HFFc6 (cell line): Measurements from ENCODE around the gene NRXN2. TPM values are rescaled to one million over a fixed set of nuclear protein-coding genes. Genes with fewer than 3 reads are reported as not detected.

Experiments used
- DNase-seq: peaks from one replicate; pipeline ENCODE4 v3.0.0-alpha.2; 2018
- H3K27ac Mint-ChIP-seq: 2 replicates; pipeline ENCODE4 v1.8.0; 2020; ENCODE audit warnings: mild to moderate bottlenecking, mixed read lengths
- H3K27me3 Mint-ChIP-seq: 2 replicates; pipeline ENCODE4 v1.8.0; 2021; ENCODE audit warnings: mild to moderate bottlenecking, moderate library complexity, mixed read lengths; ENCODE audit not compliant: insufficient read depth
- H3K36me3 Mint-ChIP-seq: 2 replicates; pipeline ENCODE4 v1.8.0; 2021; ENCODE audit warnings: low read depth, mixed read lengths
- H3K4me1 Mint-ChIP-seq: 2 replicates; pipeline ENCODE4 v1.8.0; 2020; ENCODE audit warnings: low read depth, mixed read lengths
- H3K4me3 Mint-ChIP-seq: 2 replicates; pipeline ENCODE4 v1.8.0; 2020; ENCODE audit warnings: mild to moderate bottlenecking, moderate library complexity, mixed read lengths
- H3K9me3 Mint-ChIP-seq: 2 replicates; pipeline ENCODE4 v1.8.0; 2020; ENCODE audit warnings: mild to moderate bottlenecking, mixed read lengths
- CTCF ChIP-seq: fragments of 200-600 bp; sonication (generic); IDR thresholded peaks from 2 replicates; pipeline ENCODE4 v1.5.0; 2021; ENCODE audit warnings: antibody characterized with exemption, mild to moderate bottlenecking
- total RNA-seq, 6 experiments: library from RNA; stranded (reverse); fragmentation: NEBNext Ultra II Directional; extraction: Animal tissue kit (Norgen Biotek cat#: 25700); gene quantifications; 2 replicates in 1 of 6; 3 replicates in 5 of 6; pipeline ENCODE4 v1.2.3, GENCODE V29; 2021

NRXN2 gene
- total RNA-seq, 6 experiments from 2014 or later = 0.14 to 0.51 (median 0.31) TPM; not detected in 1

GRCh38 chr11:64633555-64634159 lies 89.3 kb downstream of the NRXN2 start:
- Mint-ChIP-seq H3K27me3 (peaks cover 45% of the 10 kb centered on the region), H3K36me3 (no peaks in the 10 kb centered on the region), H3K4me3 (no peak overlapping the region), H3K9me3 (no peaks in the 10 kb centered on the region), H3K27ac (no peak overlapping the region), H3K4me1 (no peaks in the 10 kb centered on the region)
- TF ChIP-seq CTCF = no peak
- DNase-seq = no peak

GRCh38 chr11:64632654-64633053 lies 90.3 kb downstream of the NRXN2 start:
- no peak for DNase-seq
- H3K27me3 Mint-ChIP-seq = peaks cover 52% of the 10 kb centered on the region
- no peak overlapping the region for H3K4me3 Mint-ChIP-seq
- H3K9me3 Mint-ChIP-seq = no peaks in the 10 kb centered on the region
- TF ChIP-seq CTCF = no peak
- H3K27ac Mint-ChIP-seq = no peak overlapping the region
- no peaks in the 10 kb centered on the region for H3K36me3 Mint-ChIP-seq
- no peaks in the 10 kb centered on the region for H3K4me1 Mint-ChIP-seq

GRCh38 chr11:64632237-64632636 lies 90.8 kb downstream of the NRXN2 start:
- no peak for DNase-seq
- H3K9me3 Mint-ChIP-seq = no peaks in the 10 kb centered on the region
- no peaks in the 10 kb centered on the region for H3K4me1 Mint-ChIP-seq
- no peaks in the 10 kb centered on the region for H3K36me3 Mint-ChIP-seq
- no peak for TF ChIP-seq CTCF
- H3K4me3 Mint-ChIP-seq = no peak overlapping the region
- H3K27me3 Mint-ChIP-seq = peaks cover 56% of the 10 kb centered on the region
- H3K27ac Mint-ChIP-seq = no peak overlapping the region

GRCh38 chr11:64631675-64632074 lies 91.3 kb downstream of the NRXN2 start:
- TF ChIP-seq CTCF = no peak

GRCh38 chr11:64629796-64630562 lies 93.0 kb downstream of the NRXN2 start:
- peak; percentile 41 for TF ChIP-seq CTCF
- Mint-ChIP-seq H3K27me3 (peaks cover 65% of the 10 kb centered on the region), H3K27ac (no peak overlapping the region), H3K36me3 (no peaks in the 10 kb centered on the region), H3K4me1 (no peaks in the 10 kb centered on the region), H3K9me3 (no peaks in the 10 kb centered on the region), H3K4me3 (no peak overlapping the region)
- DNase-seq = no peak

More at GRCh38 chr11:64631675-64632074, 91.3 kb downstream of the NRXN2 start:
- Mint-ChIP-seq H3K27ac (no peak overlapping the region), H3K4me3 (no peak overlapping the region), H3K27me3 (peaks cover 59% of the 10 kb centered on the region), H3K4me1 (no peaks in the 10 kb centered on the region), H3K9me3 (no peaks in the 10 kb centered on the region), H3K36me3 (no peaks in the 10 kb centered on the region)
- no peak for DNase-seq
